Neutrophil (primary cell): ENCODE data around the gene CLECL1.

Experiments used
- H3K27ac ChIP-seq: fragments of 200-600 bp; sonication (generic); 2 replicates; pipeline ENCODE4 v1.5.1; 2016; ENCODE audit warnings: mild to moderate bottlenecking, moderate library complexity
- H3K27me3 ChIP-seq: fragments of 200-600 bp; sonication (generic); 2 replicates; pipeline ENCODE4 v1.6.0; 2016; ENCODE audit warnings: mild to moderate bottlenecking
- H3K36me3 ChIP-seq: fragments of 200-600 bp; sonication (generic); 2 replicates; pipeline ENCODE4 v1.5.1; 2017
- H3K4me1 ChIP-seq, 2 experiments: fragments of 200-600 bp in 1 of 2; sonication (generic) in 1 of 2; 1 replicate in 1 of 2; 2 replicates in 1 of 2; pipeline versions ENCODE4 v1.5.1 to v1.6.1; 2013 to 2016; ENCODE audit warnings: low read depth in 1 of 2, low read length in 1 of 2, mild to moderate bottlenecking in 1 of 2, moderate library complexity in 1 of 2; ENCODE audit not compliant: control insufficient read depth in 1 of 2, insufficient read depth in 1 of 2
- H3K4me3 ChIP-seq, 2 experiments: fragments of 200-600 bp in 1 of 2; sonication (generic) in 1 of 2; 1 replicate in 1 of 2; 2 replicates in 1 of 2; pipeline ENCODE4 v1.5.1; 2013 to 2016; ENCODE audit warnings: low read depth in 1 of 2, low read length in 1 of 2, mild to moderate bottlenecking in 1 of 2, moderate library complexity in 1 of 2
- H3K9me3 ChIP-seq: fragments of 200-600 bp; sonication (generic); 2 replicates; pipeline ENCODE4 v1.5.1; 2016
- CTCF ChIP-seq: fragments of 200-600 bp; sonication (generic); IDR thresholded peaks from 2 replicates; pipeline ENCODE4 v1.5.1; 2016; ENCODE audit warnings: antibody characterized with exemption

CLECL1 gene

GRCh38 chr12:9735601-9736000 is 2.7 kb upstream of the CLECL1 start:
- Histone ChIP-seq H3K36me3 (no peaks in the 10 kb centered on the region), H3K4me1 (peaks cover 13 to 14% of the 10 kb centered on the region in 2 experiments), H3K9me3 (no peaks in the 10 kb centered on the region), H3K4me3 (no peak overlapping the region), H3K27me3 (no peaks in the 10 kb centered on the region), H3K27ac (no peak overlapping the region)
- TF ChIP-seq CTCF: no peak

GRCh38 chr12:9731797-9732196 is 1.1 kb downstream of the CLECL1 start:
- Histone ChIP-seq H3K27ac (no peak overlapping the region), H3K4me3 (no peak overlapping the region), H3K4me1 (peaks cover 2 to 3% of the 10 kb centered on the region in 2 experiments), H3K36me3 (no peaks in the 10 kb centered on the region), H3K9me3 (no peaks in the 10 kb centered on the region), H3K27me3 (no peaks in the 10 kb centered on the region)
- TF ChIP-seq CTCF: no peak

GRCh38 chr12:9731393-9731792 is 1.5 kb downstream of the CLECL1 start:
- H3K27ac ChIP-seq: no peak overlapping the region
- no peaks in the 10 kb centered on the region for H3K4me1 ChIP-seq
- no peaks in the 10 kb centered on the region for H3K36me3 ChIP-seq
- TF ChIP-seq CTCF: no peak
- H3K4me3 ChIP-seq: no peak overlapping the region
- no peaks in the 10 kb centered on the region for H3K27me3 ChIP-seq
- H3K9me3 ChIP-seq: no peaks in the 10 kb centered on the region

GRCh38 chr12:9730591-9730990 is 2.3 kb downstream of the CLECL1 start:
- Histone ChIP-seq H3K36me3 (no peaks in the 10 kb centered on the region), H3K27ac (no peak overlapping the region), H3K9me3 (no peaks in the 10 kb centered on the region), H3K27me3 (no peaks in the 10 kb centered on the region), H3K4me3 (no peak overlapping the region), H3K4me1 (no peaks in the 10 kb centered on the region)
- TF ChIP-seq CTCF: no peak

- no peak overlapping the region for H3K4me3 ChIP-seq
- H3K36me3 ChIP-seq: no peaks in the 10 kb centered on the region
- no peaks in the 10 kb centered on the region for H3K4me1 ChIP-seq
- no peaks in the 10 kb centered on the region for H3K9me3 ChIP-seq
- TF ChIP-seq CTCF: no peak
- H3K27me3 ChIP-seq: no peaks in the 10 kb centered on the region
- H3K27ac ChIP-seq: no peak overlapping the region
These were observed 2.9 kb downstream of the CLECL1 start for GRCh38 chr12:9730011-9730410.

GRCh38 chr12:9729082-9729481 is 3.8 kb downstream of the CLECL1 start:
- no peak for TF ChIP-seq CTCF

More at GRCh38 chr12:9729082-9729481, 3.8 kb downstream of the CLECL1 start:
- Histone ChIP-seq H3K4me3 (no peak overlapping the region), H3K36me3 (no peaks in the 10 kb centered on the region), H3K9me3 (no peaks in the 10 kb centered on the region), H3K27ac (no peak overlapping the region), H3K4me1 (no peaks in the 10 kb centered on the region), H3K27me3 (no peaks in the 10 kb centered on the region)
